Measurements from ENCODE around the gene SLX9. TPM values are rescaled to one million over a fixed set of nuclear protein-coding genes. Genes with fewer than 3 reads are reported as not detected.

Gene SLX9
- total and polyA plus RNA-seq, 2 donors (not counting 3 experiments of a cell fraction or from before 2014, with no cell fraction given): 27.0 to 50.6 TPM

DNA sequence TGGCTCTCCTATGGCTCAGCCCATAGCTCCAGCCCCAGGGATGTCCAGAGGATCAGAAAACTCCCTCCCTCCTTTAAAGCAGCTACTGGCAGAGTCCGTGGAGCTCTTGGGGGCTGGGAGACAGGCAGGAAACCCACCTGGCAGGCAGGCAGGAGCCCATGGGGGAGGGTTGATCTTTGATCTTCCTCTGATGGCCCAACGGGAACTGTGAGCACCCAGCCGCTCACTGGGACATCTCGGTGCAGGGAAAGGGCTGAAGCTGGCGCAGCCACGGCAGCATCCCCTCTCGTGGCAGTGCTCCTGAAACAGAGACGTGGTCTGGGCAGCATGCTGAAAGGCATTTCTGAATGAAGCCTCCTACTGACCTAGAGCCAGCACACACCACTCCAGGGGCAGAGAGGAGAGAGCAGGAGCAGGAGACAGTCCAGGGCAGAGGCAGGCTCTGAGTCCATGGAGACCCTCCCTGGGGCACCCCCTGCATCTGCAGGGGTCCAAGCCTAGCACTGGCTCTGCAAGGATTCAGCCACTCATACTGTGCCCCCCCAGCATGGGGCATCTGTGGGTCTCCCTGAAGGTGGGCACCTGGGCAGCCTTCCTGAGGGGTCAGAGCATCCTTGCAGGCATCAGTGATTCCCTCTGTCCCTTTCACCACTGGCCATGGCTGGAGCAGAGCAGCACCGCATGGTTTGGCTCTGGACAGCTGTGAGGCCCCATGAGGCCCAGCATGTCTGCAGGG, 4.9 kb upstream of the SLX9 start:
- Histone ChIP-seq H3K27me3 (ENCODE audit: control insufficient read depth in 2 of 2, insufficient read depth in 2 of 2, low read length in 2 of 2) (peaks cover 7 to 13% of the 10 kb centered on the region in 2 experiments), H3K9me1 (replicated peaks; ENCODE audit: control insufficient read depth, extremely low read depth, insufficient read depth, low read length) (no peaks in the 10 kb centered on the region), H4K20me1 (replicated peaks; ENCODE audit: control insufficient read depth, extremely low read depth, insufficient read depth, low read length) (no peaks in the 10 kb centered on the region), H3K9ac (replicated peaks; ENCODE audit: extremely low read depth, insufficient read depth, low read length) (no peak overlapping the region), H3K79me2 (ENCODE audit: control insufficient read depth, insufficient read depth, low read length) (peaks cover 3% of the 10 kb centered on the region), H3K36me3 (ENCODE audit: control insufficient read depth in 2 of 2, extremely low read depth in 1 of 2, insufficient read depth in 2 of 2, low read length in 2 of 2) (no peaks in the 10 kb centered on the region), H3K4me3 (replicated peaks in 1 of 3; ENCODE audit: insufficient read depth in 1 of 3, low read depth in 1 of 3, low read length in 3 of 3) (no peak overlapping the region), H3K4me1 (ENCODE audit: control insufficient read depth, extremely low read depth, insufficient read depth, low read length) (peaks cover 16% of the 10 kb centered on the region), H2AFZ (ENCODE audit: low read depth, low read length) (no peak overlapping the region), H3K4me2 (ENCODE audit: insufficient read depth, low read length) (no peak overlapping the region), H3K27ac (ENCODE audit: insufficient read depth, low read depth, low read length) (no peak overlapping the region), H3K9me3 (replicated peaks; ENCODE audit: control insufficient read depth, insufficient read depth, low read length) (no peaks in the 10 kb centered on the region)
- intact Hi-C loops (cut with micrococcal nuclease): loop anchor here (10.0 kb wide), 1 partner anchor 420 kb away; no protein-coding TSS in a partner anchor
- no peak for DNase-seq (ENCODE audit: low read depth, low spot score)
- ChIA-PET POLR2A (no interaction called here), CTCF (interaction anchor here (0.9 to 3.4 kb wide), 6 partner anchors 9 to 424 kb away, joined by 3 to 25 read pairs (median 5); no protein-coding TSS in a partner anchor)
- dilution Hi-C loops (cut with MboI; ENCODE audit: extremely low pct_ligation_motif_present, low sequenced_read_pairs): loop anchor here (25.0 kb wide), 1 partner anchor 202 kb away; no protein-coding TSS in a partner anchor
- TF ChIP-seq FOS (IDR thresholded peaks at IDR 0.05; ENCODE audit: borderline replicate concordance, insufficient read depth, low read length): no peak
- no peak for TF ChIP-seq EZH2 (IDR thresholded peaks at IDR 0.05; ENCODE audit: borderline replicate concordance, low read depth, low read length, severe bottlenecking)
- TF ChIP-seq, protein P1, sequence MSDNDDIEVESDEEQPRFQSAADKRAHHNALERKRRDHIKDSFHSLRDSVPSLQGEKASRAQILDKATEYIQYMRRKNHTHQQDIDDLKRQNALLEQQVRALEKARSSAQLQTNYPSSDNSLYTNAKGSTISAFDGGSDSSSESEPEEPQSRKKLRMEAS (IDR thresholded peaks at IDR 0.05; ENCODE audit: insufficient read depth, insufficient read length): no peak
- TF ChIP-seq POLR2AphosphoS5 (IDR thresholded peaks at IDR 0.05; ENCODE audit: insufficient read depth, low read depth, low read length): no peak
- TF ChIP-seq GATA2 (IDR thresholded peaks at IDR 0.05; ENCODE audit: insufficient read depth, insufficient read length, low read depth, low read length): no peak
- no peak for TF ChIP-seq JUN (IDR thresholded peaks at IDR 0.05; ENCODE audit: borderline replicate concordance, insufficient read depth, insufficient read length, low read depth)
- TF ChIP-seq MYC (IDR thresholded peaks at IDR 0.05; ENCODE audit: low read depth, low read length): no peak
- TF ChIP-seq, protein P2, sequence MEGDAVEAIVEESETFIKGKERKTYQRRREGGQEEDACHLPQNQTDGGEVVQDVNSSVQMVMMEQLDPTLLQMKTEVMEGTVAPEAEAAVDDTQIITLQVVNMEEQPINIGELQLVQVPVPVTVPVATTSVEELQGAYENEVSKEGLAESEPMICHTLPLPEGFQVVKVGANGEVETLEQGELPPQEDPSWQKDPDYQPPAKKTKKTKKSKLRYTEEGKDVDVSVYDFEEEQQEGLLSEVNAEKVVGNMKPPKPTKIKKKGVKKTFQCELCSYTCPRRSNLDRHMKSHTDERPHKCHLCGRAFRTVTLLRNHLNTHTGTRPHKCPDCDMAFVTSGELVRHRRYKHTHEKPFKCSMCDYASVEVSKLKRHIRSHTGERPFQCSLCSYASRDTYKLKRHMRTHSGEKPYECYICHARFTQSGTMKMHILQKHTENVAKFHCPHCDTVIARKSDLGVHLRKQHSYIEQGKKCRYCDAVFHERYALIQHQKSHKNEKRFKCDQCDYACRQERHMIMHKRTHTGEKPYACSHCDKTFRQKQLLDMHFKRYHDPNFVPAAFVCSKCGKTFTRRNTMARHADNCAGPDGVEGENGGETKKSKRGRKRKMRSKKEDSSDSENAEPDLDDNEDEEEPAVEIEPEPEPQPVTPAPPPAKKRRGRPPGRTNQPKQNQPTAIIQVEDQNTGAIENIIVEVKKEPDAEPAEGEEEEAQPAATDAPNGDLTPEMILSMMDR (IDR thresholded peaks at IDR 0.05; ENCODE audit: extremely low read depth in 1 of 2, insufficient read depth in 1 of 2, low read depth in 1 of 2, low read length in 2 of 2): no peak
- no peak for TF ChIP-seq POLR2A (IDR thresholded peaks at IDR 0.05; ENCODE audit: low read depth, low read length)
- no peak for FAIRE-seq
- BruUV-seq (replicated peaks): no TSS peak

Measured in endothelial cell of umbilical vein (primary cell).